ENCODE data around the gene OCA2. TPM values are rescaled to one million over a fixed set of nuclear protein-coding genes. Genes with fewer than 3 reads are reported as not detected.

The OCA2 gene
- total RNA-seq, 6 experiments from 2014 or later = 0.07 to 0.13 (median 0.12) TPM; not detected in 3

- TF ChIP-seq POLR2A (IDR thresholded peaks at IDR 0.05) (no peak), CTCF (IDR thresholded peaks at IDR 0.05) (no peak)
- 90% methylated on average over 13 of the region's 26 CpGs for WGBS (ENCODE audit: insufficient coverage, low coverage, low lambda C conversion rate, missing lambda C conversion rate)
- Histone ChIP-seq H3K27ac (no peak overlapping the region), H3K4me3 (no peak overlapping the region), H3K4me1 (no peaks in the 10 kb centered on the region), H3K36me3 (no peaks in the 10 kb centered on the region), H3K9me3 (no peaks in the 10 kb centered on the region), H3K27me3 (no peaks in the 10 kb centered on the region)
- intact Hi-C loops (cut with DNase I) = no loop called here
- DNase-seq = no peak
- no peak for ATAC-seq
These were observed 80.6 kb downstream of the OCA2 start for GRCh38 chr15:28018291-28019044.

- peak; percentile 58 to 82 (median 75) for DNase-seq
These were observed 81.6 kb downstream of the OCA2 start for GRCh38 chr15:28017423-28017924.

GRCh38 chr15:28015855-28016254 is 83.3 kb downstream of the OCA2 start:
- Histone ChIP-seq H3K4me1 (no peaks in the 10 kb centered on the region), H3K27me3 (no peaks in the 10 kb centered on the region), H3K4me3 (no peak overlapping the region), H3K36me3 (no peaks in the 10 kb centered on the region), H3K9me3 (no peaks in the 10 kb centered on the region), H3K27ac (no peak overlapping the region)
- ATAC-seq (no peak), DNase-seq (no peak)
- WGBS (ENCODE audit: insufficient coverage, low coverage, low lambda C conversion rate, missing lambda C conversion rate) = 77% methylated on average over 10 of the region's 10 CpGs
- intact Hi-C loops (cut with DNase I) = no loop called here
- TF ChIP-seq CTCF (IDR thresholded peaks at IDR 0.05) (no peak), POLR2A (IDR thresholded peaks at IDR 0.05) (no peak)

More at GRCh38 chr15:28017423-28017924, 81.6 kb downstream of the OCA2 start:
- peak; percentile 85 to 93 (median 90) for ATAC-seq
- intact Hi-C loops (cut with DNase I) = no loop called here
- Histone ChIP-seq H3K27me3 (no peaks in the 10 kb centered on the region), H3K4me1 (no peaks in the 10 kb centered on the region), H3K9me3 (no peaks in the 10 kb centered on the region), H3K4me3 (no peak overlapping the region), H3K27ac (no peak overlapping the region), H3K36me3 (no peaks in the 10 kb centered on the region)
- peak; percentile 32 to 47 (median 34) for TF ChIP-seq CTCF (IDR thresholded peaks at IDR 0.05)
- no peak for TF ChIP-seq POLR2A (IDR thresholded peaks at IDR 0.05)
- WGBS (ENCODE audit: insufficient coverage, low coverage, low lambda C conversion rate, missing lambda C conversion rate) = 0% methylated on average over 1 of the region's 10 CpGs

GRCh38 chr15:28014623-28015200 is 84.4 kb downstream of the OCA2 start:
- TF ChIP-seq POLR2A (IDR thresholded peaks at IDR 0.05) (no peak), CTCF (IDR thresholded peaks at IDR 0.05) (no peak)
- Histone ChIP-seq H3K27me3 (no peaks in the 10 kb centered on the region), H3K36me3 (no peaks in the 10 kb centered on the region), H3K4me1 (no peaks in the 10 kb centered on the region), H3K4me3 (no peak overlapping the region), H3K9me3 (no peaks in the 10 kb centered on the region), H3K27ac (no peak overlapping the region)
- intact Hi-C loops (cut with DNase I) = no loop called here
- no peak for DNase-seq
- no peak for ATAC-seq
- 96% methylated on average over 10 of the region's 23 CpGs for WGBS (ENCODE audit: insufficient coverage, low coverage, low lambda C conversion rate, missing lambda C conversion rate)
